Thyroid gland (tissue), 4 donors: ENCODE results near the gene SLC7A7. TPM values are rescaled to one million over a fixed set of nuclear protein-coding genes. Genes with fewer than 3 reads are reported as not detected.
"Not testable (repeated sequence)": the region's sequence is repeated elsewhere in the genome, so short reads cannot be mapped to it uniquely, and the experiment has no call there.

Experiments used
- DNase-seq, 2 donors: peaks; one replicate each; pipeline ENCODE4 v3.0.0-alpha.2; 2019
- H3K27ac ChIP-seq, 3 donors: fragments of 200-600 bp; sonication (generic); 1 replicate in 2 of 3; 2 replicates in 1 of 3; pipeline ENCODE4 v1.5.1; 2016 to 2019; ENCODE audit warnings: mild to moderate bottlenecking in 1 of 3, moderate library complexity in 1 of 3
- H3K27me3 ChIP-seq: fragments of 200-600 bp; sonication (generic); one replicate; pipeline ENCODE4 v1.5.1; 2019
- H3K36me3 ChIP-seq, 2 donors: fragments of 200-600 bp; sonication (generic); one replicate each; pipeline ENCODE4 v1.5.1; 2016 to 2019
- H3K4me1 ChIP-seq, 2 donors: fragments of 200-600 bp; sonication (generic); one replicate each; pipeline ENCODE4 v1.5.1; 2017 to 2019
- H3K4me3 ChIP-seq, 3 donors: fragments of 200-600 bp; sonication (generic); replicated peaks in 1 of 3; 1 replicate in 2 of 3; 2 replicates in 1 of 3; pipeline ENCODE4 v1.5.1; 2016; ENCODE audit warnings: mild to moderate bottlenecking in 1 of 3
- H3K9me3 ChIP-seq: fragments of 200-600 bp; sonication (generic); one replicate; pipeline ENCODE4 v1.5.1; 2017
- CTCF ChIP-seq, 6 experiments: fragments of 200-600 bp in 3 of 6; fragments of 450-650 bp in 3 of 6; sonication (generic) in 3 of 6; IDR thresholded peaks; one replicate each; pipeline ENCODE4 v1.5.1; 2016 to 2019; ENCODE audit warnings: antibody characterized with exemption in 6 of 6, mild to moderate bottlenecking in 2 of 6, inconsistent platforms in 1 of 6, moderate library complexity in 1 of 6
- POLR2A ChIP-seq, 2 donors: fragments of 450-650 bp; IDR thresholded peaks; one replicate each; pipeline ENCODE4 v1.6.1; 2017; ENCODE audit warnings: antibody characterized with exemption in 2 of 2, mild to moderate bottlenecking in 2 of 2, moderate library complexity in 1 of 2
- WGBS, 2 donors: methylation state at CpG; one replicate each; pipeline ENCODE4 v1.1.5; 2017; 5-methylcytosine and 5-hydroxymethylcytosine counted together
- intact Hi-C: fragments of 100-400 bp; cut with DNase I; formaldehyde crosslinking; loops from one replicate; pipeline ENCODE4 v1.15.1; 2023
- total RNA-seq, 4 donors: library from RNA; depleted of rRNA; stranded (reverse); fragments of >200 nt; gene quantifications; one replicate each; pipeline ENCODE4 v1.2.3, GENCODE V29; 2016

SLC7A7 gene
- total RNA-seq, 4 donors from 2014 or later, result 8.4 to 15.1 (median 13.7) TPM

DNA sequence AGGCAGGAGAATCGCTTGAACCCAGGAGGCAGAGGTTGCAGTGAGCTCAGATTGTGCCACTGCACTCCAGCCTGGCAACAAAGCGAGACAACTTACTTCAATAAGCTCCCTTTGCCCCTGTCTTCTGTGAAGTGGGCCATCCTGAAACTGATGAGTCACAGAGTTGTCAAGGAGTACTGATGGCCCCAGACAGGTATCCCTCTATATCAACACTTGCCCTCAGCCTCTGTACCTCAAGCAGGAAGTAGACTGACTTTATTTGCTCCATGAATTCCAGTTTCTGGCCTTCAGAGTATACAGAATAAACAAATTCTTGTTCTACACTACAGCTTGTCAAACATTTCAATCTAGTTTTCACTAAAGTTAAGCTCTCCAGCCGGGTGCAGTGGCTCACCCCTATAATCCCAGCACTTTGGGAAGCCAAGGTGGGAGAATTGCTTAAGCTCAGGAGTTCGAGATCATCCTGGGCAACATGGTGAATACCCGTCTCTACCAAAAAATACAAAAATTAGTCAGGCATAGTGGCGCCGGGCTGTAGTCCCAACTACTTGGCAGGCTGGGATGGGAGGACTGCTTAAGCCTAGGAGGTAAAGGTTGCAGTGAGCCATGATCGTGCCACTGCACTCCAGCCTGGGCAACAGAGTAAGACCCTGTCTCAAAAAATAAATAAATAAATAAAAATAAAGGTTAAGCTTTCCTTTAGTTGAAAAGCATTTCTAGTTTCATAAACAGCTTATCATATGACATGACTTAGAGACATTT lies 39.9 kb upstream of the SLC7A7 start:
- no peak for TF ChIP-seq POLR2A (IDR thresholded peaks at IDR 0.05)
- TF ChIP-seq CTCF (IDR thresholded peaks at IDR 0.05), result no peak
- Histone ChIP-seq H3K36me3 (no peaks in the 10 kb centered on the region), H3K9me3 (no peaks in the 10 kb centered on the region), H3K27ac (peak overlapping the region; percentile 33 to 42 (median 34)), H3K4me1 (peaks cover 5 to 25% of the 10 kb centered on the region in 2 donors), H3K4me3 (no peak overlapping the region), H3K27me3 (no peaks in the 10 kb centered on the region)
- 53 to 54% methylated on average over 8 of the region's 8 CpGs for WGBS, 2 donors
- intact Hi-C loops, result loop anchor here (5.0 kb wide), 1 partner anchor 298 kb away; no protein-coding TSS in a partner anchor
- DNase-seq, result peak in 1 of 2 donors; percentile 41

GRCh38 chr14:22854296-22854695 lies 39.1 kb upstream of the SLC7A7 start:
- not testable (repeated sequence) for H3K27me3 ChIP-seq, DNase-seq, H3K36me3 ChIP-seq, H3K27ac ChIP-seq, H3K4me3 ChIP-seq, H3K9me3 ChIP-seq
- intact Hi-C loops, result loop anchor here (5.0 kb wide), 1 partner anchor 297 kb away; no protein-coding TSS in a partner anchor
- 94 to 95% methylated on average over 11 of the region's 11 CpGs for WGBS, 2 donors
- H3K4me1 ChIP-seq, result peaks cover 5 to 33% of the 10 kb centered on the region in 2 donors

DNA sequence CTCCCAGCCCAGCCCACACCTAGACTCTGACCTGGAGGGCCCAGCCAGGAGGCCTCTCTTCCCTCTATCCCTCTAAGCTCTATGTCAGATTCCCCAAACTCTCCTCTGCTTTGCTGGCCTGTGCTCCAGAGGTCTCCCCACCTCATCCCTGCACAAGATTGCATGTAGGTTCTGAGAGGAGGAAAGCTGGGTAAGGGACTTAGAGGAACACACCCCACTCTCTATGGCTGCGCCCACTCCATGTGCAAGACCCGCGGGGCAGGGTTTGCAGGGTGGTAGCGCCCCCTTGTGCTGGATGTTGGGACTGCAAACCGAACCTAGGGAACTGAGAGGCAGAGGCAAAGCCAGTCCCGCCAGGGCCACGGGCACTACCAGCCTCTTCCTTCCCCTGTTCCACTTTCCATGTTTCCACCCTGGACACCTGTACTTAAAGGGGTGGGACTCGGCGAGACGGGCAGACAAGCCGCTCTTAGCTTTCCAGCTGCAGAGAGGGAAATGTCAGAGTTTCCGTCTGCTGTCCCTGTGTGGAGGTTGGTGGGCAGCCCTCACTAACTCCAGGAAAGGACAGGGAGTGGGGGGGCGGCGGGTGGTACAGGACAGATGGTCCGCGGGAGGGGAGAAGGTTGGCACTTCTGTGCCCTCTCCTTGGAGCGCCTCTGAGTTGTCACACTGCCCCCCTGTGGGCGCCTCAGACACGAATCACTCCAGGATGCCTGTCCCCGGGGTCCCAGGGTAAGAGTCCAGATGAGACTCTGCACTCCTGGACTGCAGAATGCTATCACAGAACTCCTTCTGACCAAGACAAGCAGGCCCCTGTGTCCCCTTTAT lies 37.9 kb upstream of the SLC7A7 start:
- 1 to 3% methylated on average over 12 to 19 of the region's 20 CpGs for WGBS, 2 donors
- intact Hi-C loops, result loop anchor here (2.0 to 5.0 kb wide), 2 partner anchors 30 to 296 kb away; no protein-coding TSS in a partner anchor
- DNase-seq, result peak; percentile 89
- Histone ChIP-seq H3K27me3 (no peaks in the 10 kb centered on the region), H3K27ac (peak overlapping the region; percentile 52 to 83 (median 72)), H3K4me3 (peak overlapping the region in 1 of 3 donors; percentile 23), H3K4me1 (peaks cover 5 to 41% of the 10 kb centered on the region in 2 donors), H3K9me3 (no peaks in the 10 kb centered on the region), H3K36me3 (no peaks in the 10 kb centered on the region)
- peak in 1 of 2 donors; percentile 42 for TF ChIP-seq POLR2A (IDR thresholded peaks at IDR 0.05)
- TF ChIP-seq CTCF (IDR thresholded peaks at IDR 0.05), result peak; percentile 73 to 97 (median 90)

DNA sequence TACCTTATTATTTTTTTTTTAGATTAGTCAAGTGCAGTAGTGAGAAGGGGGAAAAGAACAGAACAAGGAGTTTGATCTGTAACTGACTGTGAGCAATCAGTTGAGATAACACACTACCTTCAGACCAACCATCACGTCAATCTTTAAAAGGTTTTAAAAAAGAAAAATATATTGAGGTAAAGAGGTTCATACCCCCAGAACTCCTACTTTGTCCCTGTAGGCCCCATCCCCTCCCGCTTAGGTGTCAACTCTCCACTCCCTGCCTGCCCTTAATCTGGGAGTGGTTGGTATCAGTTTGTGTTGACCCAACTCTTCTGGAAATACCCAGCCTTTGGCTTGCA lies 37.3 kb upstream of the SLC7A7 start:
- DNase-seq, result no peak
- Histone ChIP-seq H3K4me3 (no peak overlapping the region), H3K36me3 (no peaks in the 10 kb centered on the region), H3K4me1 (peaks cover 5 to 47% of the 10 kb centered on the region in 2 donors), H3K27ac (peak overlapping the region in 1 of 3 donors; percentile 83), H3K27me3 (no peaks in the 10 kb centered on the region), H3K9me3 (no peaks in the 10 kb centered on the region)
- TF ChIP-seq POLR2A (IDR thresholded peaks at IDR 0.05) (no peak), CTCF (IDR thresholded peaks at IDR 0.05) (no peak)
- 84 to 90% methylated on average over 2 of the region's 2 CpGs for WGBS, 2 donors
- intact Hi-C loops, result loop anchor here (2.0 to 5.0 kb wide), 2 partner anchors 30 to 295 kb away; no protein-coding TSS in a partner anchor

DNA sequence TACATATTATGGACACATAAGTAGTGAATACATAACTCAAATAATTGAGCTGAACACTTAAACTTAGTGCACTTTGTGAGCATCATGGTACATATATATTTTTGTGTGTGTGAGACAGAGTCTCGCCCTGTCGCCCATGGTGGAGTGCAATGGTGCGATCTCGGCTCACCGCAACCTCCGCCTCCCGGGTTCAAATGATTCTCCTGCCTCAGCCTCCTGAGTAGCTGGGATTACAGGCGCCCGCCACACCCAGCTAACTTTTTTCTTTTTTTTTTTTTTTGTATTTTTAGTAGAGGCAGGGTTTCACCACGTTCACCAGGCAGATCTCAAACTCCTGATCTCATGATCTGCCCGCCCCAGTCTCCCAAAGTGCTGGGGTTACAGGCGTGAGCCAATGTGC lies 36.9 kb upstream of the SLC7A7 start:
- intact Hi-C loops, result loop anchor here (2.0 to 5.0 kb wide), 2 partner anchors 29 to 295 kb away; no protein-coding TSS in a partner anchor
- H3K9me3 ChIP-seq, DNase-seq, H3K27ac ChIP-seq, H3K36me3 ChIP-seq, H3K27me3 ChIP-seq, H3K4me3 ChIP-seq: not testable (repeated sequence)
- peaks cover 5 to 51% of the 10 kb centered on the region in 2 donors for H3K4me1 ChIP-seq
- 82 to 84% methylated on average over 12 of the region's 12 CpGs for WGBS, 2 donors
